ENCODE data around the gene IQCB1. TPM values are rescaled to one million over a fixed set of nuclear protein-coding genes. Genes with fewer than 3 reads are reported as not detected.

IQCB1 gene
- total and polyA plus RNA-seq, 11 donors: 5.1 to 10.3 (median 6.3) TPM

DNA sequence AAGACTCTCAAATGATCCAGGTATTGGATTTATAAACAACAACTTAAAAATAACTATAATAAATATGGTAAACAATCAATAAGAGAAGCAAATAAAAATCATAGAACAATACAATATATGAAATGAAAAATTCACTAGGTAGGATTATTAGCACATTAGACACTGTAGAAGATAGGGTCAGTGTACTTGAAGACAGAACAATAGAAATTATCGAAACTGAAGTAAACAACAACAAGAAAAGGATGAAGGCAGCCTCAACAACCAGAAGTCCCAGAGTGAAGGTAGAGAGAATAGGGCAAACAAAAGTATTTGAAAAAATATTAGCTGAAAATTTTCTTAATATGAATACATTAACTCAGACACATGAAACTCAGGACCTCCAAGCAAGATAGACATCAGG, 11.9 kb downstream of the IQCB1 start:
- Histone ChIP-seq H3K9me3 (peaks cover 0 to 24% (median 10%) of the 10 kb centered on the region in 12 donors), H3K27ac (no peak overlapping the region), H3K36me3 (peaks cover 0 to 88% (median 61%) of the 10 kb centered on the region in 9 donors), H3K27me3 (no peaks in the 10 kb centered on the region), H3K4me1 (peaks cover 0 to 14% (median 0%) of the 10 kb centered on the region in 12 donors), H3K4me3 (no peak overlapping the region)
- intact Hi-C loops (cut with DNase I): no loop called here
- WGBS, 4 donors: 91 to 98% (median 97%) methylated on average over 1 of the region's 1 CpG
- no peak for ATAC-seq
- TF ChIP-seq POLR2A (IDR thresholded peaks at IDR 0.05): no peak
- TF ChIP-seq, protein P1, sequence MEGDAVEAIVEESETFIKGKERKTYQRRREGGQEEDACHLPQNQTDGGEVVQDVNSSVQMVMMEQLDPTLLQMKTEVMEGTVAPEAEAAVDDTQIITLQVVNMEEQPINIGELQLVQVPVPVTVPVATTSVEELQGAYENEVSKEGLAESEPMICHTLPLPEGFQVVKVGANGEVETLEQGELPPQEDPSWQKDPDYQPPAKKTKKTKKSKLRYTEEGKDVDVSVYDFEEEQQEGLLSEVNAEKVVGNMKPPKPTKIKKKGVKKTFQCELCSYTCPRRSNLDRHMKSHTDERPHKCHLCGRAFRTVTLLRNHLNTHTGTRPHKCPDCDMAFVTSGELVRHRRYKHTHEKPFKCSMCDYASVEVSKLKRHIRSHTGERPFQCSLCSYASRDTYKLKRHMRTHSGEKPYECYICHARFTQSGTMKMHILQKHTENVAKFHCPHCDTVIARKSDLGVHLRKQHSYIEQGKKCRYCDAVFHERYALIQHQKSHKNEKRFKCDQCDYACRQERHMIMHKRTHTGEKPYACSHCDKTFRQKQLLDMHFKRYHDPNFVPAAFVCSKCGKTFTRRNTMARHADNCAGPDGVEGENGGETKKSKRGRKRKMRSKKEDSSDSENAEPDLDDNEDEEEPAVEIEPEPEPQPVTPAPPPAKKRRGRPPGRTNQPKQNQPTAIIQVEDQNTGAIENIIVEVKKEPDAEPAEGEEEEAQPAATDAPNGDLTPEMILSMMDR (IDR thresholded peaks at IDR 0.05): no peak
- no peak for DNase-seq

- H3K36me3 ChIP-seq: peaks cover 0 to 85% (median 53%) of the 10 kb centered on the region in 9 donors
- WGBS, 4 donors: 82 to 91% (median 88%) methylated on average over 2 of the region's 2 CpGs
Measured at GRCh38 chr3:121821421-121822199, 13.2 kb downstream of the IQCB1 start.

GRCh38 chr3:121819236-121819635, 15.6 kb downstream of the IQCB1 start:
- ATAC-seq: no peak
- DNase-seq: no peak
- Histone ChIP-seq H3K36me3 (peaks cover 0 to 65% (median 32%) of the 10 kb centered on the region in 9 donors), H3K9me3 (peaks cover 0 to 32% (median 10%) of the 10 kb centered on the region in 12 donors), H3K4me1 (peaks cover 0 to 14% (median 0%) of the 10 kb centered on the region in 12 donors), H3K27ac (no peak overlapping the region), H3K4me3 (no peak overlapping the region), H3K27me3 (no peaks in the 10 kb centered on the region)
- intact Hi-C loops (cut with DNase I): no loop called here
- 93 to 97% (median 95%) methylated on average over 3 of the region's 3 CpGs for WGBS, 4 donors
- TF ChIP-seq, protein P1 (IDR thresholded peaks at IDR 0.05): no peak
- no peak for TF ChIP-seq POLR2A (IDR thresholded peaks at IDR 0.05)

More at GRCh38 chr3:121821421-121822199, 13.2 kb downstream of the IQCB1 start:
- ATAC-seq (no peak), DNase-seq (no peak)
- intact Hi-C loops (cut with DNase I): no loop called here
- H3K4me1 ChIP-seq: peaks cover 0 to 14% (median 0%) of the 10 kb centered on the region in 12 donors
- no peaks in the 10 kb centered on the region for H3K27me3 ChIP-seq
- H3K9me3 ChIP-seq: peaks cover 0 to 24% (median 10%) of the 10 kb centered on the region in 12 donors
- no peak overlapping the region for H3K27ac ChIP-seq
- TF ChIP-seq POLR2A (IDR thresholded peaks at IDR 0.05): no peak
- TF ChIP-seq, protein P1 (IDR thresholded peaks at IDR 0.05): no peak
- H3K4me3 ChIP-seq: no peak overlapping the region

GRCh38 chr3:121818578-121818977, 16.3 kb downstream of the IQCB1 start:
- Histone ChIP-seq H3K27ac (no peak overlapping the region), H3K4me3 (no peak overlapping the region), H3K36me3 (peaks cover 0 to 58% (median 26%) of the 10 kb centered on the region in 9 donors), H3K4me1 (peaks cover 0 to 14% (median 0%) of the 10 kb centered on the region in 12 donors), H3K9me3 (peaks cover 0 to 25% (median 8%) of the 10 kb centered on the region in 12 donors), H3K27me3 (no peaks in the 10 kb centered on the region)
- 69 to 91% (median 81%) methylated on average over 2 of the region's 2 CpGs for WGBS, 4 donors
- intact Hi-C loops (cut with DNase I): no loop called here
- ATAC-seq: no peak
- DNase-seq: no peak
- TF ChIP-seq, protein P1 (IDR thresholded peaks at IDR 0.05): no peak
- TF ChIP-seq POLR2A (IDR thresholded peaks at IDR 0.05): no peak

Measured in heart left ventricle (tissue), 16 donors.